NOMO-1 treated with DMSO at 0.1 percent for 48 hours (cell line): ENCODE results near the gene CFAP69.

Experiments
- DNase-seq: peaks from one replicate; lab custom pipeline; 2025; ENCODE audit not compliant: unreplicated experiment; lab: John Stamatoyannopoulos, UW

CFAP69 gene

GRCh38 chr7:90244909-90245851 lies at the start of gene CFAP69:
TSS of gene CFAP69 (plus strand) at chr7:90245174. CDS start at chr7:90245425, 251 bp downstream.
- DNase-seq, result peak; percentile 92

DNA sequence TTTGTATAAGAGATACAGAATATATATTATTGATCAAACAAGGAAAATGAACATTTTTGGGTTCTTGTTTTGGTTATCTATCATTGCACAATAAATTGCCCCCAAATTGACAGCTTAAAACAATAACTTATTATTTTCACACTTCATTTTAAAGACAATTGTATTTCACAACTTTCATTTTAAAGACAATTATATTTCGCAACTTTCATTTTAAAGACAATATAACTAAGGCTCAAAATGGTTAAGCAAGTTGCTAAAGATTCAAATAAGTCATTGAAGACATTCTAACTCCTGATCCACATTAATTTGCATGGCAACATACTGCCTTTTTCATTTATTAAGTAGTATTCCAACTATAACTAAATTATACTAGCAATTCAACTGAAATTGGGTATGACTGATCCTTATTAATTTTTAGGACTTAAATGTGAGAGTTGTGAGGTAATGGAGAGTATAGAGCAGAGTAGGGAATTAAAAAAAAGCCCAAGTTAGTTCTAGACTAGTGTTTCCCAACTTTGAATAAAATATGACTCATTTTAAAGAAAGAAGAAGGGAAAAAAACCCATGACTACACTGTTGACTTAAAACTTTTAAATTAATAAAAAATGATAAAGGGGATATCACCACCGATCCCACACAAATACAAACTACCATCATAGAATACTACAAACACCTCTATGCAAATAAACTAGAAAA lies 43.3 kb upstream of the CFAP69 start:
- peak; percentile 68 for DNase-seq

DNA sequence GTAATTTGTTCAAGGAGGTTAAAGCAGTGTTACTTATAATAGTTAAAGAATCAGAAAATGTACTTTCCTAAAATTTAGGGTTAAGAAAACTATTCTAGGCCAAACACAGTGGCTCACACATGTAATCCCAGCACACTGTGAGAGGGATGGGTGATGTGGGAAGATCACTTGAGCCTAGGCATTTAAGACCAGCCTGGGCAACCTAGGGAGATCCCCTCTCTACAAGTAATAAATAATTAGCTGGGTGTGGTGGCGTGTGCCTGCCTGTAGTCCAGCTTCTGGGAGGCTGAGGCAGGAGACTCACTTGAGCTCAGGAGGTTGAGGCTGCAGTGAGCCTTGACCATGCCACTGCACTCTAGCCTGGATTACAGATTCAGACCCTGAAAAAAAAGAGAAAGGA lies 37.0 kb upstream of the CFAP69 start:
- no peak for DNase-seq

- DNase-seq, result no peak
Measured at GRCh38 chr7:90209776-90210175, 35.2 kb upstream of the CFAP69 start.

- no peak for DNase-seq
Measured at GRCh38 chr7:90210475-90210874, 34.5 kb upstream of the CFAP69 start.

GRCh38 chr7:90210981-90211380 lies 34.0 kb upstream of the CFAP69 start:
- no peak for DNase-seq

DNA sequence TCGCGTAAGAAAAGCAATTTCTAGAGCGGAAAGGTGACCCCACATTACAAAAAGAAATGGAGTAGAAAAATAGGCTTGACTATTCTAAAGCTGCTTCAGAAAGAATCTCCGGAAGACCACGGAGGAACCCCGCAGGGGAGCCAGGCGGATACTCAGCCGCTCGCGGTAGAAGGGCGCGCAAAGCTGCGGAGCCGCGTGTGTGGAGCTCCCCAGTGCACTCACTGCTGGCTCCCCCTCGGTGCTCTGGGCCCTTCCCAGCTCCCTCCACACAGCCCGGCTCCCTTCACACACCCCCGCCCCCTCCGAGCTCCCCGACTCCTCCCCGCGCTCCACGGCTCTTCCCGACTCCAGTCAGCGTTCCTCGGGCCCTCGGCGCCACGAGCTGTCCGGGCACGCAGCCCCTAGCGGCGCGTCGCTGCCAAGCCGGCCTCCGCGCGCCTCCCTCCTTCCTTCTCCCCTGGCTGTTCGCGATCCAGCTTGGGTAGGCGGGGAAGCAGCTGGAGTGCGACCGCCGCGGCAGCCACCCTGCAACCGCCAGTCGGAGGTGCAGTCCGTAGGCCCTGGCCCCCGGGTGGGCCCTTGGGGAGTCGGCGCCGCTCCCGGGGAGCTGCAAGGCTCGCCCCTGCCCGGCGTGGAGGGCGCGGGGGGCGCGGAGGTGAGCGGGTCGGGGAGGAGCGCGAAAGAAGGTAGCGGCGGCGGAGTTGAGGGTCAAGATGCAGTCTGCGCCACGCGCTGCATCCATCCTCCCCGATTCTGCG lies 33.4 kb upstream of the CFAP69 start, which contains the start of gene STEAP2:
Gene STEAP2, plus strand, starts transcription at position 350 of the 758 bp plus-strand sequence. CDS start 13,343 bp downstream, outside the sequence.
- DNase-seq, result peak; percentile 88

DNA sequence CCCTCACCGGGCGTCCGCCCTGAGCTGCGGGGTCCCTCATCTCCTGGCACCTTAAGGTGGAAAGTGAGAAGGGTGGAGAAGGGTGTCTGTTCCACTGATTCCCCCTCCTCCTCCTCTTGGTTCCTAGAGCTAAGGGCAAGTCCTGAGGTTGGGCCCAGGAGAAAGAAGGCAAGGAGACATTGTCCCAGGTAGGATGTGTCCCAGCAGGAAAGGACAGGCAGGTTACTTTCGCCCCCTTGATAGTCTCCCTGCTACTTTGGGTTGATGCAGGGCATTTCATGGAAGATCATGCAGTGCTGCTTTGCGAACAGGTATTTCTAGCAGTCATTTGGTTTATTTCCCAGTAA lies 32.9 kb upstream of the CFAP69 start:
- no peak for DNase-seq

GRCh38 chr7:90213521-90213920 lies 31.5 kb upstream of the CFAP69 start:
- DNase-seq, result no peak

- no peak for DNase-seq
Measured at GRCh38 chr7:90216080-90216674, 28.8 kb upstream of the CFAP69 start.

- no peak for DNase-seq
Measured at GRCh38 chr7:90216771-90217170, 28.2 kb upstream of the CFAP69 start.

GRCh38 chr7:90222390-90222789 lies 22.6 kb upstream of the CFAP69 start:
- no peak for DNase-seq

DNA sequence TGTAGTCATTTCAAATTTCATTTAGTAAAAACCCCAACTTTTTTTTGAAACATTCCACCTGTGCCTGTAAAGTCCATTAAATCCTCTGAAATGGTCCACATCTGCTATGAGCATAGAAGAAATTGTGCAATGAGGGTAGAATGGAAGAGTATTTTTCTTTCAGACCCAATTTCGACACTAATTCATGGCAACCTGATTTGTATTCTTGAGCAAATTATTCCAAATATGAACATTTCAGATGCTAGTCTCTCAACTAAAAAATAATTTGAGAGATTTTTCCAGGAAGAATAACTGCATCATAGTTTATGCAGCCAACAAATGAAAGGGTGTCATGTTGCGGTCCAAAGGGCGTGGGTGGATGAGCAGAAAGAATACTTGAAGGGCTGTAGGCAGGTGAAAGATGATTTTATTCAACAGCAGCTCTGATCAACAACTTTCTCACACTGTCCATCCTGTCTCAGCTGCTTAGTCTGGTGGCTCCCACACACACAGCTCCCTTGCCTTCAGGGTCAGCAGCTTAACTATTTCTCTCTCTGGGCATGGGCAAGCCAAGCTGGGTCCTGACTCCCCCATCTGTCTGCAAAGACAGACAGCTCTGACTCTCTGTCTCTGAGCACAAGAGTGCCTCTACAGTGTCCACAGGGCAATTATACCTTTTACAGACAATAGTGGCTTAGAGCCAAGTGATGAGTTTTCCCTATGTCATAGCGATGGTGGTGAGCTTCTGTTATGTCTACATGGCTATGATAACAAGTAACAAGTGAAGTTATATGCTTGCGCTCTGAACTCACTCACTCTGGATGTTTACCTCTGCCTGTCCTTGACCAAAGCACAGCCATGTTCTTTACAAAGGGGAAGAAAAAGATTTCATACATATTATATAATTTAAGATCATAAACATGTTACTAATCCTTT lies 21.9 kb upstream of the CFAP69 start:
- no peak for DNase-seq

- no peak for DNase-seq
Measured at GRCh38 chr7:90224195-90224594, 20.8 kb upstream of the CFAP69 start.

- no peak for DNase-seq
Measured at GRCh38 chr7:90225181-90225580, 19.8 kb upstream of the CFAP69 start.

- no peak for DNase-seq
Measured at GRCh38 chr7:90225601-90226000, 19.4 kb upstream of the CFAP69 start.

GRCh38 chr7:90227259-90227658 lies 17.7 kb upstream of the CFAP69 start:
- DNase-seq, result no peak

DNA sequence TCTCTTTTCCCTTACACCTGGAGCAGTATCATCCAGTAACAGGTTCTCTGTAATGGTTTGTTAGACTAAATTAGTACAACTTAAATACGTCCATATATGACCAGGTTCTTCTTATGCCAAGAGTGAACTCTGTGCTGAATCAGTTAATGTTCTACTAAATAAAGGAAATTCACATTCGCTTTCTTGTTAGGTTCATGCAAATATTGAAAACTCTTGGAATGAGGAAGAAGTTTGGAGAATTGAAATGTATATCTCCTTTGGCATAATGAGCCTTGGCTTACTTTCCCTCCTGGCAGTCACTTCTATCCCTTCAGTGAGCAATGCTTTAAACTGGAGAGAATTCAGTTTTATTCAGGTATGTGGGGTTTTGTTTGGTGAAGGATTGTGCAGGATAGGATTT lies 15.3 kb upstream of the CFAP69 start:
- no peak for DNase-seq

- no peak for DNase-seq
Measured at GRCh38 chr7:90230834-90231233, 14.1 kb upstream of the CFAP69 start.

GRCh38 chr7:90231304-90231703 lies 13.7 kb upstream of the CFAP69 start:
- no peak for DNase-seq
